SK-N-SH (cell line): Measurements from ENCODE around the gene CNTNAP3. TPM values are rescaled to one million over a fixed set of nuclear protein-coding genes. Genes with fewer than 3 reads are reported as not detected.
"Not testable (repeated sequence)": the region's sequence is repeated elsewhere in the genome, so short reads cannot be mapped to it uniquely, and the experiment has no call there.

ENCODE experiments used
- CTCF ChIA-PET: fragments of 300-600, 350-600 bp; formaldehyde crosslinking; extraction: SDS; loops from one replicate; lab custom pipeline; 2021; lab: Yijun Ruan, JAX
- POLR2A ChIA-PET: fragments of 350-600 bp; sonication (Branson Sonifier 250); formaldehyde crosslinking; extraction: SDS; loops from one replicate; lab custom pipeline; 2020; ENCODE audit warnings: antibody characterized with exemption, inconsistent platforms; lab: Yijun Ruan, JAX
- DNase-seq: peaks from one replicate; pipeline ENCODE4 v3.0.0; 2012
- H2AFZ ChIP-seq: fragments of 200-600 bp; sonication (generic); 2 replicates; pipeline ENCODE4 v1.8.1; 2016; ENCODE audit warnings: antibody characterized with exemption, mild to moderate bottlenecking, low read depth
- H3F3A ChIP-seq: fragments of 200-600 bp; sonication (generic); replicated peaks from 2 replicates; pipeline ENCODE3; 2016; ENCODE audit warnings: antibody characterized with exemption, mild to moderate bottlenecking; ENCODE audit not compliant: insufficient read depth
- H3K27ac ChIP-seq, 2 experiments: fragments of 200-500 bp in 1 of 2; fragments of 200-600 bp in 1 of 2; sonication (Bioruptor generic) in 1 of 2; sonication (generic), shearing (Covaris generic) in 1 of 2; 2 replicates each; pipeline versions ENCODE4 v1.5.1 to v1.6.1; 2014 to 2016; ENCODE audit warnings: low read depth in 2 of 2, inconsistent platforms in 1 of 2, low read length in 1 of 2, mild to moderate bottlenecking in 1 of 2, mixed read lengths in 1 of 2
- H3K27me3 ChIP-seq: fragments of 200-600 bp; sonication (generic), shearing (Covaris generic); 2 replicates; pipeline ENCODE4 v1.6.1; 2016; ENCODE audit warnings: mixed run types; ENCODE audit not compliant: insufficient read depth
- H3K36me3 ChIP-seq, 2 experiments: fragments of 200-500 bp in 1 of 2; fragments of 200-600 bp in 1 of 2; sonication (Bioruptor generic) in 1 of 2; sonication (generic) in 1 of 2; replicated peaks in 1 of 2; 2 replicates each; pipeline versions ENCODE3 to v1.5.1; 2014 to 2016; ENCODE audit warnings: low read length in 1 of 2, mild to moderate bottlenecking in 1 of 2; ENCODE audit not compliant: insufficient read depth in 2 of 2, control insufficient read depth in 1 of 2
- H3K4me1 ChIP-seq, 2 experiments: fragments of 200-500 bp in 1 of 2; fragments of 200-600 bp in 1 of 2; sonication (Bioruptor generic) in 1 of 2; sonication (generic), shearing (Covaris generic) in 1 of 2; 2 replicates each; pipeline versions ENCODE4 v1.5.1 to v1.6.1; 2014 to 2016; ENCODE audit warnings: low read depth in 1 of 2, low read length in 1 of 2, mixed run types in 1 of 2; ENCODE audit not compliant: insufficient read depth in 2 of 2, control insufficient read depth in 1 of 2
- H3K4me2 ChIP-seq: fragments of 200-600 bp; sonication (generic), shearing (Covaris generic); 2 replicates; pipeline ENCODE4 v1.6.1; 2017; ENCODE audit warnings: mixed run types
- H3K4me3 ChIP-seq, 2 experiments: fragments of 200-500 bp in 1 of 2; fragments of 200-600 bp in 1 of 2; sonication (Bioruptor generic) in 1 of 2; sonication (generic), shearing (Covaris generic) in 1 of 2; 2 replicates each; pipeline versions ENCODE4 v1.5.1 to v1.8.1; 2014 to 2016; ENCODE audit warnings: low read depth in 2 of 2, inconsistent platforms in 1 of 2, low read length in 1 of 2, mild to moderate bottlenecking in 1 of 2, mixed read lengths in 1 of 2, moderate library complexity in 1 of 2
- H3K79me2 ChIP-seq: fragments of 200-600 bp; sonication (generic); 2 replicates; pipeline ENCODE4 v1.8.1; 2017; ENCODE audit warnings: mild to moderate bottlenecking; ENCODE audit not compliant: insufficient read depth
- H3K9ac ChIP-seq: fragments of 200-600 bp; sonication (generic); 2 replicates; pipeline ENCODE4 v1.6.1; 2017; ENCODE audit warnings: mixed run types
- H3K9me2 ChIP-seq: fragments of 200-600 bp; sonication (generic); 2 replicates; pipeline ENCODE4 v1.6.1; 2017; ENCODE audit warnings: mixed run types
- H3K9me3 ChIP-seq: fragments of 200-600 bp; sonication (generic); 2 replicates; pipeline ENCODE4 v1.6.1; 2017; ENCODE audit warnings: mixed run types, mild to moderate bottlenecking, moderate library complexity
- H4K20me1 ChIP-seq: fragments of 200-600 bp; sonication (generic); 2 replicates; pipeline ENCODE4 v1.6.1; 2017; ENCODE audit warnings: mild to moderate bottlenecking, mixed run types; ENCODE audit not compliant: insufficient read depth
- WGBS: methylation state at CpG from one replicate; pipeline ENCODE4 v1.1.6; 2017; ENCODE audit warnings: low lambda C conversion rate; 5-methylcytosine and 5-hydroxymethylcytosine counted together
- polyA plus RNA-seq, 3 experiments: library from polyadenylated mRNA; depleted of rRNA; stranded (reverse); fragments of >200 nt; gene quantifications; 2 replicates each; pipeline ENCODE4 v1.2.3, GENCODE V29; 2012

Gene CNTNAP3
- polyA plus RNA-seq, 1 of the 3 experiments (the other 2 are of a cell fraction) = 0.20 TPM

- DNase-seq, H3K4me1 ChIP-seq, H3K4me3 ChIP-seq, H3F3A ChIP-seq, H3K79me2 ChIP-seq, H3K36me3 ChIP-seq, H3K27me3 ChIP-seq, H3K4me2 ChIP-seq, CTCF ChIA-PET, H4K20me1 ChIP-seq, H3K9me2 ChIP-seq, H2AFZ ChIP-seq, H3K9ac ChIP-seq, POLR2A ChIA-PET, H3K9me3 ChIP-seq, H3K27ac ChIP-seq: not testable (repeated sequence)
- WGBS = no CpG with 5 or more reads among the region's 6 CpGs
Observed at GRCh38 chr9:39206643-39207042, 81.3 kb downstream of the CNTNAP3 start.

- H2AFZ ChIP-seq, CTCF ChIA-PET, H4K20me1 ChIP-seq, H3K27me3 ChIP-seq, H3K9me2 ChIP-seq, H3K4me1 ChIP-seq, H3K36me3 ChIP-seq, H3F3A ChIP-seq, H3K27ac ChIP-seq, H3K9ac ChIP-seq, POLR2A ChIA-PET, H3K4me2 ChIP-seq, H3K79me2 ChIP-seq, H3K4me3 ChIP-seq, DNase-seq, H3K9me3 ChIP-seq: not testable (repeated sequence)
- WGBS = no CpG with 5 or more reads among the region's 4 CpGs
Observed at GRCh38 chr9:39205842-39206241, 82.1 kb downstream of the CNTNAP3 start.

DNA sequence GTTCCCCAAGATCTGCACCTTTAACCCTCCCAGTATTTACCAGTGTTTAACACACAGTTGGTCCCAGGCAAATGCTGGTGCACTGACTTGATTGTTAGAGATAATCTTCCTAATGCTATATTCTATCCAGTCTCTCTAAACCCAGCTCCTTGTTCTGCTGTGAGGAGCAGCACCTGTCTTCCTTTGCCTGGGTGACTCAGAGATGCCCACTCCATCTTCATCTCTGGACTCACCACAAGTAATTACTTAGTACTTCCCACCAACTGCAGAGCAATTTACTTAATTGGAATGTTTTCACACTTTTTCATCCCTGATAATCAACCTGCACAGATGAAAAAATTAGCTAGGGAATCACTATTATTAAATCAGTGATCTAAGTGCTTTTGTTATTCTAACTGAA lies 87.6 kb downstream of the CNTNAP3 start:
- H3K9me3 ChIP-seq, H3F3A ChIP-seq, POLR2A ChIA-PET, H3K27me3 ChIP-seq, H2AFZ ChIP-seq, H3K27ac ChIP-seq, H3K79me2 ChIP-seq, H3K9ac ChIP-seq, DNase-seq, H4K20me1 ChIP-seq, H3K4me1 ChIP-seq, H3K4me2 ChIP-seq, H3K9me2 ChIP-seq, H3K36me3 ChIP-seq, H3K4me3 ChIP-seq, CTCF ChIA-PET: not testable (repeated sequence)

GRCh38 chr9:39198000-39198709 lies 89.8 kb downstream of the CNTNAP3 start:
- H3K36me3 ChIP-seq, DNase-seq, H3K9me3 ChIP-seq, H3K9me2 ChIP-seq, H2AFZ ChIP-seq, CTCF ChIA-PET, H3K4me1 ChIP-seq, H3K4me3 ChIP-seq, H3K4me2 ChIP-seq, H3K27me3 ChIP-seq, H3K9ac ChIP-seq, POLR2A ChIA-PET, H3K27ac ChIP-seq, H3F3A ChIP-seq, H3K79me2 ChIP-seq, H4K20me1 ChIP-seq: not testable (repeated sequence)
- WGBS = no CpG with 5 or more reads among the region's 7 CpGs

GRCh38 chr9:39171370-39171769 lies 116.6 kb downstream of the CNTNAP3 start:
- H3F3A ChIP-seq, DNase-seq, H3K27me3 ChIP-seq, H3K36me3 ChIP-seq, H3K4me1 ChIP-seq, CTCF ChIA-PET, H2AFZ ChIP-seq, H4K20me1 ChIP-seq, H3K4me2 ChIP-seq, H3K27ac ChIP-seq, H3K9me3 ChIP-seq, H3K4me3 ChIP-seq, POLR2A ChIA-PET, H3K9ac ChIP-seq, H3K79me2 ChIP-seq, H3K9me2 ChIP-seq: not testable (repeated sequence)
- WGBS = no CpG with 5 or more reads among the region's 10 CpGs

- H3F3A ChIP-seq, H3K9me2 ChIP-seq, H3K4me3 ChIP-seq, H3K36me3 ChIP-seq, H3K27me3 ChIP-seq, H4K20me1 ChIP-seq, DNase-seq, CTCF ChIA-PET, POLR2A ChIA-PET, H3K9me3 ChIP-seq, H3K4me2 ChIP-seq, H3K79me2 ChIP-seq, H3K9ac ChIP-seq, H3K4me1 ChIP-seq, H2AFZ ChIP-seq, H3K27ac ChIP-seq: not testable (repeated sequence)
- WGBS = 100% methylated on average over 1 of the region's 3 CpGs
Observed at GRCh38 chr9:39157714-39158113, 130.3 kb downstream of the CNTNAP3 start.
